ENCODE data around the gene ZCWPW2. TPM values are rescaled to one million over a fixed set of nuclear protein-coding genes. Genes with fewer than 3 reads are reported as not detected.

ZCWPW2 gene
- total RNA-seq, 4 donors from 2014 or later: 0.29 to 2.9 (median 1.3) TPM; not detected in 1

GRCh38 chr3:28476764-28477163, 128.2 kb downstream of the ZCWPW2 start:
- TF ChIP-seq POLR2A (IDR thresholded peaks at IDR 0.05) (no peak), CTCF (IDR thresholded peaks at IDR 0.05) (no peak)
- no peak overlapping the region for H3K4me3 ChIP-seq (ENCODE audit: low read depth, poor library complexity, severe bottlenecking)
- no peak for DNase-seq (ENCODE audit: low spot score in 2 of 2)
- WGBS, 2 donors: 71 to 78% methylated on average over 5 of the region's 5 CpGs
- intact Hi-C loops (cut with DNase I; ENCODE audit: low total_unique reads): no loop called here

DNA sequence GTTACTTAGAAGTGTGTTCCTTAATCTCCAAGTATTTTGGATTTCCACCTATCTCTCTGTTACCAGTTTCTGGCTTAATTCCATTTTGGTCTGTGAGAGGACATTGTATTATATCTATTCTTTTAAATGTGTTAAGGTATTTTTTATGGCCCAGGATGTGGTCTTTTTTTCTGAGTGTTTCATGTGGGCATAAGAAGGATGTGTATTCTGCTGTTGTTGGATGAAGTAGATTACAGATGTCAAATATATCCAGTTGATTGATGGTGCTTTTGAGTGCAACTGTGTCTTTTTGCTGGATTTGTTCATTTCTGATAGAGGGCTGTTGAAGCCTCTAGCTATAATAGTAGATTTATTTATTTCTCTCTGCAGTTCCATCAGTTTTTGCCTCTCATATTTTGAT, 136.6 kb downstream of the ZCWPW2 start:
- intact Hi-C loops (cut with DNase I; ENCODE audit: low total_unique reads): no loop called here
- H3K4me3 ChIP-seq (ENCODE audit: low read depth, poor library complexity, severe bottlenecking): no peak overlapping the region
- no peak for DNase-seq (ENCODE audit: low spot score in 2 of 2)
- TF ChIP-seq POLR2A (IDR thresholded peaks at IDR 0.05) (no peak), CTCF (IDR thresholded peaks at IDR 0.05) (no peak)

- intact Hi-C loops (cut with DNase I; ENCODE audit: low total_unique reads): no loop called here
- DNase-seq (ENCODE audit: low spot score in 2 of 2): no peak
- no peak overlapping the region for H3K4me3 ChIP-seq (ENCODE audit: low read depth, poor library complexity, severe bottlenecking)
- TF ChIP-seq CTCF (IDR thresholded peaks at IDR 0.05) (no peak), POLR2A (IDR thresholded peaks at IDR 0.05) (no peak)
Observed at GRCh38 chr3:28495301-28495700, 146.8 kb downstream of the ZCWPW2 start.

DNA sequence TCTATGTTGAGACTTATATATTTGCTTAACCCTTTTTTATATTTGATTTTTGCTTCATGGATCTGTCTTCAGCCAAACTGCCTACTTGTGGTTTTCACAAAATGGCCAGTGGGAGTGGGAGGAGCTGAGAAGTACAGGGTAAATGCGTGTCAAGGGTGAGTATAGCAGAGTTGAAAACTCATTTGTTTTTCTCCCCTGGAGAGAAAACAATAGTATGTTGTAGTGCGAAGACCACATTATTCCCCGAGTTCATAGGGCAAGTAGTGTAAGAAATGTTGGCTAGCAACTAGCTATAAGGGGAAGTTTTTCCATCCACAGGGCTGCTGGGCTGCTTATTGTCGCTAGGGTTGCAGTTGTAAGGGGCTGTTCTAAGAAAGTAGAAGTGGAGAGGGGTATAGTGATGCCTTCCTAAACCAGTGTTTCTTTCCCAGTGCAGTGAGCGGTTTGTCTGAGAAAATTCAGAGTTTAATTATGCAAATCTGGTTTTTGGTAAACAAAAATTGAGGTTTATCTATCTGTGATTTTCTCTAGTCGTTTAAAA, 153.9 kb downstream of the ZCWPW2 start:
- intact Hi-C loops (cut with DNase I; ENCODE audit: low total_unique reads): no loop called here
- no peak for DNase-seq (ENCODE audit: low spot score in 2 of 2)
- H3K4me3 ChIP-seq (ENCODE audit: low read depth, poor library complexity, severe bottlenecking): no peak overlapping the region
- 82 to 85% methylated on average over 6 of the region's 6 CpGs for WGBS, 2 donors
- no peak for TF ChIP-seq CTCF (IDR thresholded peaks at IDR 0.05)
- no peak for TF ChIP-seq POLR2A (IDR thresholded peaks at IDR 0.05)

DNA sequence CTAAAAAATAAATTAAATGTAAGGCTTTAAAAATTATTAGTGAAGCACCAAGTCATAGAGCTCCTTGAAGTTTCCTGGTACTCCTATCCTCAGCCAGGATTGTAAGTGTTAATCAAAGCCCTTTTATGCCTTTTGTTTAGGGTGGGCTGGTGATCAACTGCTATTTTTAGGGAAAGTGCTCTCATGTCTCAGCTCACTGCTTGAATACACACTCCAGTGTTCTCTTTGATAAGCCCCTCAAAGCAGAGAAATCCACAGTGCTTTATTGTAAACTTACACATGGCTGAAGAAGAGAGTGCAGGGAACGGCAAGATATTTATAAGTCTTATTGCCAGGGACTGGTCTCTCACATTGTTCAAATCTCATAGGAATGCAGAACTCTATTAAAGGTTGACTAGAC, 156.5 kb downstream of the ZCWPW2 start:
- TF ChIP-seq CTCF (IDR thresholded peaks at IDR 0.05) (no peak), POLR2A (IDR thresholded peaks at IDR 0.05) (no peak)
- DNase-seq (ENCODE audit: low spot score in 2 of 2): no peak
- intact Hi-C loops (cut with DNase I; ENCODE audit: low total_unique reads): no loop called here
- no peak overlapping the region for H3K4me3 ChIP-seq (ENCODE audit: low read depth, poor library complexity, severe bottlenecking)
- 0 to 27% methylated on average over 1 of the region's 1 CpG for WGBS, 2 donors

GRCh38 chr3:28521663-28522062, 173.1 kb downstream of the ZCWPW2 start:
- intact Hi-C loops (cut with DNase I; ENCODE audit: low total_unique reads): no loop called here
- H3K4me3 ChIP-seq (ENCODE audit: low read depth, poor library complexity, severe bottlenecking): no peak overlapping the region
- WGBS, 2 donors: 95% methylated on average over 3 of the region's 3 CpGs
- TF ChIP-seq CTCF (IDR thresholded peaks at IDR 0.05): no peak
- TF ChIP-seq POLR2A (IDR thresholded peaks at IDR 0.05): no peak
- DNase-seq (ENCODE audit: low spot score in 2 of 2): no peak

All from lower leg skin (tissue), 4 donors.